DMS79 treated with DMSO at 0.1 percent for 48 hours (cell line): ENCODE measurements around the gene TOPORS.

ENCODE experiments used
- DNase-seq: peaks from one replicate; lab custom pipeline; 2025; lab: John Stamatoyannopoulos, UW

The TOPORS gene

DNA sequence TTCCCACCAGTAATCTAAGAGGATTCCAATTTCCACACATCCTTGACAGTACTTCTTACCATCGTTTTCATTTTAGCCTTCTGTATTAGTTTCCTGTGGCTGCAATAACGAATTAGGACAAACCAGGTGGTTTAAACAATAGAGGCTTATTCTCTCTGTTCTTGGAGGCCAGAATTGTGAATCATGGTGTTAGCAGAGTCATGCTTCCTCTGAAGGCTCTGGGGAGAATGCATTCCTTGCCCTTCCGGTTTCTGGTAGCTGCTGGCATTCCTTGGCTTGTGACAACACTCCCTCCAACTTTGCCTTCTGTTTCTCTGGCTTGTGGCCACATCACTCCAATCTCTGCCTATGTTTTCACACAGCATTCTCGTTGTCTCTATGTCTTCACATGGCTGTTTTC is 49.9 kb downstream of the TOPORS start:
- no peak for DNase-seq

DNA sequence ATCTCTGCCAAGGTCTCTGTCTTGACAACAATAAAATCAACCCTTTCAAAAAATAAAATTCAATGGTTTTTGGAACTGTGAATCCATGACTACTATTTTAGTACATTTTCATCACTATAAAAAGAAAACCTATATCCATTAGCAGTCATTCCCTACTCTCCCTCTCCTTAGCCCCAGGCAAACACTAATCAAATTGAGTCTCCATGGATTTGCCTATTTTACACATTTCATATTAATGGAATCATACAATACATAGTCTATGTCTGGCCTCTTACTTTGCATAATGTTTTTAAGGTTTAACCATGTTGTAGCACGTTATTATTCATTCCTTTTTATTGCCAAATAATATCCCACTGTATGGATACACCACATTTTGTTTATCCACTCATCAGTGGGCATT is 50.5 kb downstream of the TOPORS start:
- no peak for DNase-seq

DNA sequence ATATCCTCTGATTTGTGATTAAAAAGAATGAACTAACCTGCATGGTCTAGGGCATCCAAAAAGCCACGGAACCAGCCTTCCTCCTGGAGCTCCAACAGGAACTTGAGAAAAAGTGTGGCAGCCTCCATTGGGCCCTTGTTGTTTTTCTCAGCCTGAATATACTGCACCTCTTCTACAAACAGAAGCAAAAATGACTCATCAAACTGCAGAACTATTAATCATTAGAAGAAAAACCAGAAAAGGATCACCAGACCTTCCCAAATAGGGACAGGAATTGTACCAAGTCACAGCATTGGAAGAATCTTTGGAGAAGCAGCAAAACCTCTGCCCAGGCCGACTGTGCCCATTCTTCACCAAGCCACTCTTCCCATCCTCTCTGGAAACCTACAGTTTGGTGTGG is 51.6 kb downstream of the TOPORS start:
- no peak for DNase-seq

DNA sequence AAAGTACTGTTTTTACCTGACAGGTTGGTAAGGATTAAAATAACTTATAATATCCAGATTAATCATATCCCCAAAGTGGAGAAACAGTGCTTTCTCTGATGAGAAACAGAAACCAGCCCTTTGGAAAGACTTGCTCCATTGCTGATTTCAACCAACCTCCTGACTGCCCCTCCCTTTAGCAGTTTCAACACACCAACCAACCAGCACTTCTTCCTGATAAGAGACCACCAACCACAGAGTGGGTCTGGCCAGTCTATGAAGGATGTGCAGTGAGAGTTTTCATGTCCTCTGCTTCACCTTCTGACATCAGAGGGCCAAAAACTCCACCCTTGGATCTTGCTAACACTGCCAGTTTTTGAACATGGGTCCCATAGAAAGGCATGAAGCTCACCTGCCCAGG is 54.5 kb downstream of the TOPORS start:
- no peak for DNase-seq

DNA sequence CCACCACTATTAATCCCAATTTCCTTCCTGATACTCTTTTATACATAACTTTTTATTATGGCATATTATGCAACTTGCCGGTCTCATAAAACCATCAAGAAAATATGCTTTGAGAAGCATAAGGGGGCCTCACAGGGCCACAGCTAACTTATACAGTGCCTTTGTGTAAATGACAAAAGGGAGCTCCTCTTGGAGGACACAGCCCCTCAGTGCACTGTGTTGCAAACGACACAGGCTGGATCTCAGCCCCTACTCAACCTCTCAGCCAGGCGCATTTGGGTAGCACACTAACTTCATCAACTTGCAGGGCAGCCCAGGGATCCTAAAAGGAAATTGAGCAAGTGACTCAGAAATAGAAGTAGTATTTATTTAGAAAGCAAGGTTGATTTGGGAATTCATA is 61.8 kb downstream of the TOPORS start:
- DNase-seq = no peak
